Measurements from ENCODE around the gene MISP. TPM values are rescaled to one million over a fixed set of nuclear protein-coding genes. Genes with fewer than 3 reads are reported as not detected.

MISP gene
- total and polyA plus RNA-seq, 2 of the 8 experiments (the other 6 are each of a cell fraction or from before 2014, with no cell fraction given), result 0.43 to 0.45 TPM

DNA sequence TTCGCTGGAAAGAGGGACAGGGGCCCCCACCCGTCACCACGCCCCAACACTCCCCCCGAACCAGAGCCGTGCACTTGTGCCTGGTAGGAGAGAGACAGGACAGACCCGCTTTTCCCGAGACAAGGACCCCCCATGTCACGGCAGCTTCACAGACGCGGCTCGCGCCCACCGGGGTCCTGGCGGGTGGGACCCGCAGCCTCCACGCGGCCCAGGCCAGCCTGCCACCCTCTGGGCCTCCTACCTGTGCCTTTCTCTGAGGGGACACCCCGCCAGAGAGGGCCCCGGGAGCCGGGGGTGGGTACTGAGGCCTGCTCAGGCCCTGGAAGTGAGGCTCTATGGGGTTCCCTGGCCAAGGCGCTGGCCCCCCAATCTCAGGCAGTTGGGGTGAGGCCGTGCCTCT is 4.0 kb upstream of the MISP start (continued):
- TF ChIP-seq, protein P1, sequence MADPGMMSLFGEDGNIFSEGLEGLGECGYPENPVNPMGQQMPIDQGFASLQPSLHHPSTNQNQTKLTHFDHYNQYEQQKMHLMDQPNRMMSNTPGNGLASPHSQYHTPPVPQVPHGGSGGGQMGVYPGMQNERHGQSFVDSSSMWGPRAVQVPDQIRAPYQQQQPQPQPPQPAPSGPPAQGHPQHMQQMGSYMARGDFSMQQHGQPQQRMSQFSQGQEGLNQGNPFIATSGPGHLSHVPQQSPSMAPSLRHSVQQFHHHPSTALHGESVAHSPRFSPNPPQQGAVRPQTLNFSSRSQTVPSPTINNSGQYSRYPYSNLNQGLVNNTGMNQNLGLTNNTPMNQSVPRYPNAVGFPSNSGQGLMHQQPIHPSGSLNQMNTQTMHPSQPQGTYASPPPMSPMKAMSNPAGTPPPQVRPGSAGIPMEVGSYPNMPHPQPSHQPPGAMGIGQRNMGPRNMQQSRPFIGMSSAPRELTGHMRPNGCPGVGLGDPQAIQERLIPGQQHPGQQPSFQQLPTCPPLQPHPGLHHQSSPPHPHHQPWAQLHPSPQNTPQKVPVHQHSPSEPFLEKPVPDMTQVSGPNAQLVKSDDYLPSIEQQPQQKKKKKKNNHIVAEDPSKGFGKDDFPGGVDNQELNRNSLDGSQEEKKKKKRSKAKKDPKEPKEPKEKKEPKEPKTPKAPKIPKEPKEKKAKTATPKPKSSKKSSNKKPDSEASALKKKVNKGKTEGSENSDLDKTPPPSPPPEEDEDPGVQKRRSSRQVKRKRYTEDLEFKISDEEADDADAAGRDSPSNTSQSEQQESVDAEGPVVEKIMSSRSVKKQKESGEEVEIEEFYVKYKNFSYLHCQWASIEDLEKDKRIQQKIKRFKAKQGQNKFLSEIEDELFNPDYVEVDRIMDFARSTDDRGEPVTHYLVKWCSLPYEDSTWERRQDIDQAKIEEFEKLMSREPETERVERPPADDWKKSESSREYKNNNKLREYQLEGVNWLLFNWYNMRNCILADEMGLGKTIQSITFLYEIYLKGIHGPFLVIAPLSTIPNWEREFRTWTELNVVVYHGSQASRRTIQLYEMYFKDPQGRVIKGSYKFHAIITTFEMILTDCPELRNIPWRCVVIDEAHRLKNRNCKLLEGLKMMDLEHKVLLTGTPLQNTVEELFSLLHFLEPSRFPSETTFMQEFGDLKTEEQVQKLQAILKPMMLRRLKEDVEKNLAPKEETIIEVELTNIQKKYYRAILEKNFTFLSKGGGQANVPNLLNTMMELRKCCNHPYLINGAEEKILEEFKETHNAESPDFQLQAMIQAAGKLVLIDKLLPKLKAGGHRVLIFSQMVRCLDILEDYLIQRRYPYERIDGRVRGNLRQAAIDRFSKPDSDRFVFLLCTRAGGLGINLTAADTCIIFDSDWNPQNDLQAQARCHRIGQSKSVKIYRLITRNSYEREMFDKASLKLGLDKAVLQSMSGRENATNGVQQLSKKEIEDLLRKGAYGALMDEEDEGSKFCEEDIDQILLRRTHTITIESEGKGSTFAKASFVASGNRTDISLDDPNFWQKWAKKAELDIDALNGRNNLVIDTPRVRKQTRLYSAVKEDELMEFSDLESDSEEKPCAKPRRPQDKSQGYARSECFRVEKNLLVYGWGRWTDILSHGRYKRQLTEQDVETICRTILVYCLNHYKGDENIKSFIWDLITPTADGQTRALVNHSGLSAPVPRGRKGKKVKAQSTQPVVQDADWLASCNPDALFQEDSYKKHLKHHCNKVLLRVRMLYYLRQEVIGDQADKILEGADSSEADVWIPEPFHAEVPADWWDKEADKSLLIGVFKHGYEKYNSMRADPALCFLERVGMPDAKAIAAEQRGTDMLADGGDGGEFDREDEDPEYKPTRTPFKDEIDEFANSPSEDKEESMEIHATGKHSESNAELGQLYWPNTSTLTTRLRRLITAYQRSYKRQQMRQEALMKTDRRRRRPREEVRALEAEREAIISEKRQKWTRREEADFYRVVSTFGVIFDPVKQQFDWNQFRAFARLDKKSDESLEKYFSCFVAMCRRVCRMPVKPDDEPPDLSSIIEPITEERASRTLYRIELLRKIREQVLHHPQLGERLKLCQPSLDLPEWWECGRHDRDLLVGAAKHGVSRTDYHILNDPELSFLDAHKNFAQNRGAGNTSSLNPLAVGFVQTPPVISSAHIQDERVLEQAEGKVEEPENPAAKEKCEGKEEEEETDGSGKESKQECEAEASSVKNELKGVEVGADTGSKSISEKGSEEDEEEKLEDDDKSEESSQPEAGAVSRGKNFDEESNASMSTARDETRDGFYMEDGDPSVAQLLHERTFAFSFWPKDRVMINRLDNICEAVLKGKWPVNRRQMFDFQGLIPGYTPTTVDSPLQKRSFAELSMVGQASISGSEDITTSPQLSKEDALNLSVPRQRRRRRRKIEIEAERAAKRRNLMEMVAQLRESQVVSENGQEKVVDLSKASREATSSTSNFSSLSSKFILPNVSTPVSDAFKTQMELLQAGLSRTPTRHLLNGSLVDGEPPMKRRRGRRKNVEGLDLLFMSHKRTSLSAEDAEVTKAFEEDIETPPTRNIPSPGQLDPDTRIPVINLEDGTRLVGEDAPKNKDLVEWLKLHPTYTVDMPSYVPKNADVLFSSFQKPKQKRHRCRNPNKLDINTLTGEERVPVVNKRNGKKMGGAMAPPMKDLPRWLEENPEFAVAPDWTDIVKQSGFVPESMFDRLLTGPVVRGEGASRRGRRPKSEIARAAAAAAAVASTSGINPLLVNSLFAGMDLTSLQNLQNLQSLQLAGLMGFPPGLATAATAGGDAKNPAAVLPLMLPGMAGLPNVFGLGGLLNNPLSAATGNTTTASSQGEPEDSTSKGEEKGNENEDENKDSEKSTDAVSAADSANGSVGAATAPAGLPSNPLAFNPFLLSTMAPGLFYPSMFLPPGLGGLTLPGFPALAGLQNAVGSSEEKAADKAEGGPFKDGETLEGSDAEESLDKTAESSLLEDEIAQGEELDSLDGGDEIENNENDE (IDR thresholded peaks at IDR 0.05; ENCODE audit: insufficient replicate concordance, low read length), result no peak
- no peak for TF ChIP-seq KDM5A (IDR thresholded peaks at IDR 0.05; ENCODE audit: low read length)
- no peak for TF ChIP-seq SIRT6 (IDR thresholded peaks at IDR 0.05; ENCODE audit: low read length)
- TF ChIP-seq, protein P2, sequence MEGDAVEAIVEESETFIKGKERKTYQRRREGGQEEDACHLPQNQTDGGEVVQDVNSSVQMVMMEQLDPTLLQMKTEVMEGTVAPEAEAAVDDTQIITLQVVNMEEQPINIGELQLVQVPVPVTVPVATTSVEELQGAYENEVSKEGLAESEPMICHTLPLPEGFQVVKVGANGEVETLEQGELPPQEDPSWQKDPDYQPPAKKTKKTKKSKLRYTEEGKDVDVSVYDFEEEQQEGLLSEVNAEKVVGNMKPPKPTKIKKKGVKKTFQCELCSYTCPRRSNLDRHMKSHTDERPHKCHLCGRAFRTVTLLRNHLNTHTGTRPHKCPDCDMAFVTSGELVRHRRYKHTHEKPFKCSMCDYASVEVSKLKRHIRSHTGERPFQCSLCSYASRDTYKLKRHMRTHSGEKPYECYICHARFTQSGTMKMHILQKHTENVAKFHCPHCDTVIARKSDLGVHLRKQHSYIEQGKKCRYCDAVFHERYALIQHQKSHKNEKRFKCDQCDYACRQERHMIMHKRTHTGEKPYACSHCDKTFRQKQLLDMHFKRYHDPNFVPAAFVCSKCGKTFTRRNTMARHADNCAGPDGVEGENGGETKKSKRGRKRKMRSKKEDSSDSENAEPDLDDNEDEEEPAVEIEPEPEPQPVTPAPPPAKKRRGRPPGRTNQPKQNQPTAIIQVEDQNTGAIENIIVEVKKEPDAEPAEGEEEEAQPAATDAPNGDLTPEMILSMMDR (IDR thresholded peaks at IDR 0.05; ENCODE audit: control extremely low read depth in 1 of 3, insufficient read depth in 1 of 3, low read depth in 1 of 3, low read length in 3 of 3), result no peak
- TF ChIP-seq BRCA1 (IDR thresholded peaks at IDR 0.05; ENCODE audit: low read depth, low read length), result no peak
